Gastroesophageal sphincter (tissue), 4 donors: ENCODE measurements around the gene XXYLT1. TPM values are rescaled to one million over a fixed set of nuclear protein-coding genes. Genes with fewer than 3 reads are reported as not detected.

Source experiments
- ATAC-seq: fragments of 150-250 bp; one replicate; pipeline ENCODE4 v1.9.1; 2016; ENCODE audit warnings: mild to moderate bottlenecking, moderate library complexity
- H3K27ac ChIP-seq, 4 donors: fragments of 200-600 bp; sonication (generic) in 3 of 4; 1 replicate in 3 of 4; 2 replicates in 1 of 4; pipeline ENCODE4 v1.5.1; 2016 to 2019
- H3K27me3 ChIP-seq: fragments of 200-600 bp; sonication (generic); one replicate; pipeline ENCODE4 v1.5.1; 2019
- H3K36me3 ChIP-seq, 2 donors: fragments of 200-600 bp; sonication (generic); one replicate each; pipeline ENCODE4 v1.5.1; 2019; ENCODE audit warnings: control low read depth in 1 of 2
- H3K4me1 ChIP-seq, 3 donors: fragments of 200-600 bp; sonication (generic); 1 replicate in 2 of 3; 2 replicates in 1 of 3; pipeline ENCODE4 v1.5.1; 2016 to 2019; ENCODE audit warnings: control low read depth in 2 of 3
- H3K4me3 ChIP-seq, 2 donors: fragments of 200-600 bp; sonication (generic); one replicate each; pipeline ENCODE4 v1.5.1; 2019; ENCODE audit warnings: mild to moderate bottlenecking in 1 of 2, moderate library complexity in 1 of 2
- H3K9me3 ChIP-seq, 3 donors: fragments of 200-600 bp; sonication (generic); one replicate each; pipeline ENCODE4 v1.5.1; 2017 to 2019; ENCODE audit warnings: control low read depth in 2 of 3
- CTCF ChIP-seq, 4 experiments: fragments of 200-600 bp in 2 of 4; fragments of 450-650 bp in 2 of 4; sonication (generic) in 1 of 4; IDR thresholded peaks; one replicate each; pipeline ENCODE4 v1.5.1; 2017 to 2019; ENCODE audit warnings: antibody characterized with exemption in 4 of 4, mild to moderate bottlenecking in 2 of 4, moderate library complexity in 2 of 4
- EP300 ChIP-seq: sonication (generic); formaldehyde crosslinking; IDR thresholded peaks from one replicate; pipeline ENCODE4 v1.6.1; 2017; ENCODE audit warnings: antibody characterized with exemption, mild to moderate bottlenecking
- POLR2A ChIP-seq, 2 donors: fragments of 450-650 bp; IDR thresholded peaks; one replicate each; pipeline ENCODE4 v1.6.1; 2017; ENCODE audit warnings: antibody characterized with exemption in 2 of 2, mild to moderate bottlenecking in 2 of 2, moderate library complexity in 1 of 2
- POLR2AphosphoS5 ChIP-seq: sonication (generic); formaldehyde crosslinking; IDR thresholded peaks from one replicate; pipeline ENCODE4 v1.6.1; 2017; ENCODE audit warnings: antibody characterized with exemption
- WGBS, 2 donors: methylation state at CpG; one replicate each; pipeline ENCODE4 v1.1.5; 2018; ENCODE audit warnings: low coverage in 1 of 2; 5-methylcytosine and 5-hydroxymethylcytosine counted together
- total RNA-seq, 4 donors: library from RNA; depleted of rRNA; stranded (reverse); fragments of >200 nt; gene quantifications; one replicate each; pipeline ENCODE4 v1.1.0, GENCODE V29; 2016

XXYLT1 gene
- total RNA-seq, 4 donors from 2014 or later = 10.1 to 14.0 (median 12.5) TPM

DNA sequence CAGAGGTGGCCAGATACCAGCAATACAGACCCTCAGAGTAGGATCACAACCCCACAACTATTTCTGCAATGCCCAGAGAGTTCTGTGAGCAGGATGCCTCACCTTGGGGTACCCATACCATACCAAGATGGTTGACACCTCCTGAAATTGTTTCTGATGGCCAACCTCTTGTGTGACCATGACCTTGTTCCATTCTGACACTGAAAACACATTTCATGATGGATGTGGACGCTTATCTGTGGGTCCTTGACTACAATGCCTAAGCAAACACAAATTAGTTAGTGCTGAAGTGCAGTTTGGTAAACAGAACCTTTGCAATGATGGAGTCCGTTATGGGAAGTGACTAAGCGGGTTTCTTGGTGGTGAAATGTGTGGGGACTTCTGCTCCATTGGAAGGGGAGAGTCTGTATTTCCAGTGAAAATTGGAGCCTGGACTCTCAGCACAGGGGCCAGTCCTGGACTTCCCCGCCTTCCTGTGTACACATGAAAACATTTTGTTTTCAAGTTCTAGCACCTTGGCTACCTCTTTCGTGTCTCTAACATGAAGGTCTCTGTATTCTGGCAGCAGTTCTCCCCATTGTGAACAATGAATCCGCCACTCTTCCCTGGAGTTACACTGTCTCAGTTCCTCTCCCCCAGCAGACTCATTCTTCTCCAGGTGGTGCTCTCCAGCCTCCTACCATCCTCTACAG, 106.2 kb downstream of the XXYLT1 start:
- no peak overlapping the region for H3K4me3 ChIP-seq
- 83 to 95% methylated on average over 4 to 5 of the region's 6 CpGs for WGBS, 2 donors
- no peaks in the 10 kb centered on the region for H3K36me3 ChIP-seq
- H3K27me3 ChIP-seq = no peaks in the 10 kb centered on the region
- no peak overlapping the region for H3K27ac ChIP-seq
- peaks cover 0 to 24% (median 11%) of the 10 kb centered on the region in 3 donors for H3K4me1 ChIP-seq
- H3K9me3 ChIP-seq = no peaks in the 10 kb centered on the region
- TF ChIP-seq EP300 = no peak
- no peak for TF ChIP-seq POLR2A (IDR thresholded peaks at IDR 0.05)
- no peak for TF ChIP-seq CTCF (IDR thresholded peaks at IDR 0.05)
- TF ChIP-seq POLR2AphosphoS5 = no peak
- no peak for ATAC-seq

GRCh38 chr3:195163719-195164572, 107.0 kb downstream of the XXYLT1 start:
- peaks cover 0 to 31% (median 15%) of the 10 kb centered on the region in 3 donors for H3K4me1 ChIP-seq
- TF ChIP-seq CTCF (IDR thresholded peaks at IDR 0.05) (no peak), POLR2A (IDR thresholded peaks at IDR 0.05) (no peak), POLR2AphosphoS5 (no peak), EP300 (no peak)
- no peak overlapping the region for H3K27ac ChIP-seq
- no peaks in the 10 kb centered on the region for H3K27me3 ChIP-seq
- 85 to 91% methylated on average over 5 to 6 of the region's 7 CpGs for WGBS, 2 donors
- H3K4me3 ChIP-seq = no peak overlapping the region
- H3K36me3 ChIP-seq = no peaks in the 10 kb centered on the region
- no peak for ATAC-seq
- H3K9me3 ChIP-seq = no peaks in the 10 kb centered on the region

GRCh38 chr3:195162816-195163215, 108.1 kb downstream of the XXYLT1 start:
- no peaks in the 10 kb centered on the region for H3K9me3 ChIP-seq
- peaks cover 0 to 34% (median 15%) of the 10 kb centered on the region in 3 donors for H3K4me1 ChIP-seq
- H3K27ac ChIP-seq = peak overlapping the region in 3 of 4 donors; percentile 28 to 76 (median 73)
- no peaks in the 10 kb centered on the region for H3K36me3 ChIP-seq
- no peak for ATAC-seq
- no peak overlapping the region for H3K4me3 ChIP-seq
- no peak for TF ChIP-seq POLR2AphosphoS5
- no peak for TF ChIP-seq POLR2A (IDR thresholded peaks at IDR 0.05)
- no peak for TF ChIP-seq CTCF (IDR thresholded peaks at IDR 0.05)
- no peak for TF ChIP-seq EP300
- H3K27me3 ChIP-seq = no peaks in the 10 kb centered on the region
- WGBS, 2 donors = 73 to 83% methylated on average over 5 of the region's 5 CpGs

DNA sequence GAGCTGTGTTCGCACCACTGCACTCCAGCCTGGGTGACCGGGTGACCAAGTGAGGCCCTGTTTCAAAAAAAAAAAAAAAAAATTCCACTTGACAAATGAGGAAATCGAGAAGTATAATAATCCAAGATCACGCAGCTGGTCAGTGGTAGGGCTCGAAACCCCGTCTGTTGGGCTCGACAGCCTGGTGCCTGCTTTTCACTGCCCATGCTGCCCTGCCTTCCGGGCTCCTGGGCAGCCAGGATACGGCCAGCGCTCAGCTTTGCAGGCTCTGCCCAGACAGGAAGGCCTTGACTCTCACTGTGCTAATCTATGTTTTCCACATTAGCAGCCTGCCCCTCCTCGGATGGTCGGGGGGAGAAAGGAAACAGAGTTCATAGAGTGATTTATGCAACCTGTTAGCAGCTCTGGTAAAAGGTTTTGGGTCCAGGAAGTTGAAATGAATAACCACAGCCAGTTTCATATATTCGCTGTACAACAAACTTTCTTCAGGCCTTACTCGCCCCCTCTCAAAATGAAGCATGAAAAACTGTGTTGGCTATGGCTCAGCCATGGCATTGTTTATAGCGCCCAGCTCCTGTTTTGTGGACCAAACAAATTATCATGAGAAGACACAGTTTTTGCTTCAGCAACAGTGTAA, 108.8 kb downstream of the XXYLT1 start:
- Histone ChIP-seq H3K9me3 (no peaks in the 10 kb centered on the region), H3K27me3 (no peaks in the 10 kb centered on the region), H3K36me3 (no peaks in the 10 kb centered on the region), H3K27ac (peak overlapping the region in 3 of 4 donors; percentile 28 to 76 (median 73)), H3K4me1 (peaks cover 0 to 41% (median 15%) of the 10 kb centered on the region in 3 donors), H3K4me3 (no peak overlapping the region)
- peak; percentile 61 for ATAC-seq
- 49 to 82% methylated on average over 8 to 12 of the region's 15 CpGs for WGBS, 2 donors
- no peak for TF ChIP-seq POLR2A (IDR thresholded peaks at IDR 0.05)
- TF ChIP-seq CTCF (IDR thresholded peaks at IDR 0.05) = no peak
- peak; percentile 53 for TF ChIP-seq POLR2AphosphoS5
- TF ChIP-seq EP300 = no peak
